Measurements from ENCODE around the gene DEPP1. TPM values are rescaled to one million over a fixed set of nuclear protein-coding genes. Genes with fewer than 3 reads are reported as not detected.

Gene DEPP1
- total and polyA plus RNA-seq, 2 of the 13 experiments (the other 11 are each of a cell fraction or from before 2014, with no cell fraction given) = 14.8 to 270 TPM

GRCh38 chr10:44974628-44975430 is 3.8 kb downstream of the DEPP1 start (continued):
- TF ChIP-seq YY1 (IDR thresholded peaks at IDR 0.05; ENCODE audit: insufficient read depth, insufficient replicate concordance, low read depth, low read length) (peak; percentile 67), CBX2 (IDR thresholded peaks at IDR 0.05; ENCODE audit: low read depth, low read length) (no peak), CBX2 (CRISPR knock-in tag; IDR thresholded peaks at IDR 0.05; ENCODE audit: low read depth) (no peak), CENPT (CRISPR knock-in tag; IDR thresholded peaks at IDR 0.05; ENCODE audit: low read depth) (no peak), ETV6 (CRISPR knock-in tag; conservative IDR thresholded peaks at IDR 0.05) (no peak), HDAC6 (IDR thresholded peaks at IDR 0.05; ENCODE audit: low read depth, low read length) (no peak), PAXIP1 (CRISPR knock-in tag; conservative IDR thresholded peaks at IDR 0.05) (peak; percentile 44), SMC3 (IDR thresholded peaks at IDR 0.05; ENCODE audit: low read length) (no peak; the same call in 1 of the 2 replicates), RARA (CRISPR knock-in tag; IDR thresholded peaks at IDR 0.05) (peak; percentile 19; the same call in 1 of the 2 replicates), GFI1 (CRISPR knock-in tag; IDR thresholded peaks at IDR 0.05; ENCODE audit: borderline replicate concordance) (0 out of 2 replicates have a peak, but pooled peaks have one; percentile 48)
- TF ChIP-seq, protein P1, sequence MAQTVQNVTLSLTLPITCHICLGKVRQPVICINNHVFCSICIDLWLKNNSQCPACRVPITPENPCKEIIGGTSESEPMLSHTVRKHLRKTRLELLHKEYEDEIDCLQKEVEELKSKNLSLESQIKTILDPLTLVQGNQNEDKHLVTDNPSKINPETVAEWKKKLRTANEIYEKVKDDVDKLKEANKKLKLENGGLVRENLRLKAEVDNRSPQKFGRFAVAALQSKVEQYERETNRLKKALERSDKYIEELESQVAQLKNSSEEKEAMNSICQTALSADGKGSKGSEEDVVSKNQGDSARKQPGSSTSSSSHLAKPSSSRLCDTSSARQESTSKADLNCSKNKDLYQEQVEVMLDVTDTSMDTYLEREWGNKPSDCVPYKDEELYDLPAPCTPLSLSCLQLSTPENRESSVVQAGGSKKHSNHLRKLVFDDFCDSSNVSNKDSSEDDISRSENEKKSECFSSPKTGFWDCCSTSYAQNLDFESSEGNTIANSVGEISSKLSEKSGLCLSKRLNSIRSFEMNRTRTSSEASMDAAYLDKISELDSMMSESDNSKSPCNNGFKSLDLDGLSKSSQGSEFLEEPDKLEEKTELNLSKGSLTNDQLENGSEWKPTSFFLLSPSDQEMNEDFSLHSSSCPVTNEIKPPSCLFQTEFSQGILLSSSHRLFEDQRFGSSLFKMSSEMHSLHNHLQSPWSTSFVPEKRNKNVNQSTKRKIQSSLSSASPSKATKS (CRISPR knock-in tag; IDR thresholded peaks at IDR 0.05) = no peak
- TF ChIP-seq, protein P2, sequence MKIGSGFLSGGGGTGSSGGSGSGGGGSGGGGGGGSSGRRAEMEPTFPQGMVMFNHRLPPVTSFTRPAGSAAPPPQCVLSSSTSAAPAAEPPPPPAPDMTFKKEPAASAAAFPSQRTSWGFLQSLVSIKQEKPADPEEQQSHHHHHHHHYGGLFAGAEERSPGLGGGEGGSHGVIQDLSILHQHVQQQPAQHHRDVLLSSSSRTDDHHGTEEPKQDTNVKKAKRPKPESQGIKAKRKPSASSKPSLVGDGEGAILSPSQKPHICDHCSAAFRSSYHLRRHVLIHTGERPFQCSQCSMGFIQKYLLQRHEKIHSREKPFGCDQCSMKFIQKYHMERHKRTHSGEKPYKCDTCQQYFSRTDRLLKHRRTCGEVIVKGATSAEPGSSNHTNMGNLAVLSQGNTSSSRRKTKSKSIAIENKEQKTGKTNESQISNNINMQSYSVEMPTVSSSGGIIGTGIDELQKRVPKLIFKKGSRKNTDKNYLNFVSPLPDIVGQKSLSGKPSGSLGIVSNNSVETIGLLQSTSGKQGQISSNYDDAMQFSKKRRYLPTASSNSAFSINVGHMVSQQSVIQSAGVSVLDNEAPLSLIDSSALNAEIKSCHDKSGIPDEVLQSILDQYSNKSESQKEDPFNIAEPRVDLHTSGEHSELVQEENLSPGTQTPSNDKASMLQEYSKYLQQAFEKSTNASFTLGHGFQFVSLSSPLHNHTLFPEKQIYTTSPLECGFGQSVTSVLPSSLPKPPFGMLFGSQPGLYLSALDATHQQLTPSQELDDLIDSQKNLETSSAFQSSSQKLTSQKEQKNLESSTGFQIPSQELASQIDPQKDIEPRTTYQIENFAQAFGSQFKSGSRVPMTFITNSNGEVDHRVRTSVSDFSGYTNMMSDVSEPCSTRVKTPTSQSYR (CRISPR knock-in tag; IDR thresholded peaks at IDR 0.05; ENCODE audit: borderline replicate concordance) = peak; percentile 75; the same call in 1 of the 2 replicates
